IPS-15b (cell line): ENCODE data around the gene CPLX1.

Experiments used
- H3K27me3 ChIP-seq: one replicate; pipeline ENCODE4 v1.6.1; 2013; ENCODE audit warnings: low read length; ENCODE audit not compliant: control insufficient read depth, insufficient read depth
- H3K36me3 ChIP-seq: one replicate; pipeline ENCODE4 v1.6.1; 2013; ENCODE audit warnings: low read length; ENCODE audit not compliant: control insufficient read depth, insufficient read depth
- H3K4me1 ChIP-seq: one replicate; pipeline ENCODE4 v1.6.1; 2013; ENCODE audit warnings: mild to moderate bottlenecking, low read length; ENCODE audit not compliant: control insufficient read depth, insufficient read depth
- H3K4me3 ChIP-seq: one replicate; pipeline ENCODE4 v1.5.1; 2013; ENCODE audit warnings: low read depth, low read length
- H3K9ac ChIP-seq: one replicate; pipeline ENCODE4 v1.6.1; 2013; ENCODE audit warnings: low read depth, mild to moderate bottlenecking, low read length
- H3K9me3 ChIP-seq: one replicate; pipeline ENCODE4 v1.6.1; 2013; ENCODE audit warnings: mild to moderate bottlenecking, low read length; ENCODE audit not compliant: control insufficient read depth, insufficient read depth

Gene CPLX1

DNA sequence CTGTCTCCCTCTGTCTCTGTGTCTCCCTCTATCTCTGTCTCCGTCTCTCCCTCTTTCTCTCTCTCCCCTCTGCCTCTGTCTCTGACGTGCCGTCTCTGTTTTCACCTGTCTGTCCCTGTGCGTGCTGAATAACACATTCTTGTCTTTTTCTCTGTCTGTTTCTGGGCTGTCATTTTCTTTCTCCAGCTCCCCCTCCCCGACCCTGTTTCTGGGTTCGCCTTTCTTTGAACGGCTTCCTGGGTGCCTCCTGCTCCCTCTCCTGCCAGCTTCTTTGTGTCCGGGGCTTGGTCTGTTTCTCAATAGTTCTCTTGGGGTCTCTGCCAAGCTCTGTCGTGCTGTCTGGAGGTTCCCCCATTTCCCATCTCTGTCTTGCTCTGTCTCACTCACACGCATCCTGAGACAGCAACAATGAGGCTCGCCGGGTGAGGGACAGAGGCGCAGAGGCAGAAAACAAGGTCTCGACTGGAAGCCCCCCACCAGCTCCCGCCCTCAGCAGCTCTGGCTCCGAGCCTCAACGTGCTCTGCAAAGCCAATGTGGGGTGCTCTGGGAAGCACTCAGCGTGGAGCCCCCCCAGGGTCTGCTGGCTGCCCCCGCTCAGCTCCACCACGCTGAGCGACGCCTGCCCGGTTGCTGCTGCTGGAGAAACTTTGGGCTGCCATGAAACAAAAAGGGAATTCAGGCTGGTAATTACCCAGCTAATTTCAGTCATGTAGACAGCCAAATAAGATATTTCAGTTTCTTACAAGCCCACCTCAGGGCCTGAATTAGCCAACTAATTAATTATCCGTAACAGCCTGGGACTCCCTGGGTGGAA, 3.4 kb downstream of the CPLX1 start:
- no peaks in the 10 kb centered on the region for H3K36me3 ChIP-seq
- H3K4me3 ChIP-seq: no peak overlapping the region
- H3K9me3 ChIP-seq: no peaks in the 10 kb centered on the region
- no peaks in the 10 kb centered on the region for H3K4me1 ChIP-seq
- peaks cover 36% of the 10 kb centered on the region for H3K27me3 ChIP-seq
- no peak overlapping the region for H3K9ac ChIP-seq

DNA sequence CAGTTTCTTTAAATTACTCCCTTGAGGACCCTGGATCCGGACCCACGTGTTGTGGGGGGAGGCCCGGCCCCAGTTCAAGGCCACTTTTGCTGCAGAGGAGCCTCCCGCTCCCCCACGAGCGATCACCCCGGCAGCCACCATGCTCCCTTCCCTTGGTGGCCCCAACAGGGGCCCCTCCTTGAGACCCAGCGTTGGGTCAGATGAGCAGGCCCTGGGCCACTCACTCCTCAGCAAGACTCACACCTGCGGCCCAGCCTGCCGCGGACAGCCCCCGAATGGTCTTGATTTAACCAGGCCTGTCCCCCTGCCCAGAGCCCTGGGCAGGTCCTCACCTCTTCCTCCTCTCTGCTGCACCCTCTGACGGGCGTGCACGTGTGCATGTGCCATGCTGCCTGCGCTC, 4.3 kb downstream of the CPLX1 start:
- no peaks in the 10 kb centered on the region for H3K9me3 ChIP-seq
- no peaks in the 10 kb centered on the region for H3K36me3 ChIP-seq
- no peaks in the 10 kb centered on the region for H3K4me1 ChIP-seq
- peaks cover 31% of the 10 kb centered on the region for H3K27me3 ChIP-seq
- no peak overlapping the region for H3K9ac ChIP-seq
- H3K4me3 ChIP-seq: no peak overlapping the region

DNA sequence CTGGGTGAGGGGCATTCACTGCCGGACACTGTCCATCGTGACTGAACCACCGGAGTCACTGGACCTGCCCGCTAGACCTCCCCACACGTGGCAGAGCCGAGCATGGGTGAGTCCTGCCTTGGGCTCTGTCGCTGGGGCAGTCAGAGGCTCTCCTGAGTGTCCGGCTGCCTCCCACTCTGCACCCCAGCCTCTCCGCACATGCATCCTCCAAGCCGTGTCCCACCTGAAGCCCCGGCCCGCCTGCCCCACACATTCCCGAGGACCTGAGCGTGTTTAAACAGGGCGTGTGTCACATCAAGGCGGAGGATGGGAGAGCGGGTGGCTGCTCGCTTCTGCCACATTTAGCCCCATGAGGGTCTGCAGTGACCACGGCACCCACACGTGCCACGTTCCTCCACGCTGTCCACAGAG, 4.7 kb downstream of the CPLX1 start:
- H3K4me1 ChIP-seq: no peaks in the 10 kb centered on the region
- no peak overlapping the region for H3K4me3 ChIP-seq
- no peaks in the 10 kb centered on the region for H3K9me3 ChIP-seq
- no peak overlapping the region for H3K9ac ChIP-seq
- no peaks in the 10 kb centered on the region for H3K36me3 ChIP-seq
- peaks cover 31% of the 10 kb centered on the region for H3K27me3 ChIP-seq

DNA sequence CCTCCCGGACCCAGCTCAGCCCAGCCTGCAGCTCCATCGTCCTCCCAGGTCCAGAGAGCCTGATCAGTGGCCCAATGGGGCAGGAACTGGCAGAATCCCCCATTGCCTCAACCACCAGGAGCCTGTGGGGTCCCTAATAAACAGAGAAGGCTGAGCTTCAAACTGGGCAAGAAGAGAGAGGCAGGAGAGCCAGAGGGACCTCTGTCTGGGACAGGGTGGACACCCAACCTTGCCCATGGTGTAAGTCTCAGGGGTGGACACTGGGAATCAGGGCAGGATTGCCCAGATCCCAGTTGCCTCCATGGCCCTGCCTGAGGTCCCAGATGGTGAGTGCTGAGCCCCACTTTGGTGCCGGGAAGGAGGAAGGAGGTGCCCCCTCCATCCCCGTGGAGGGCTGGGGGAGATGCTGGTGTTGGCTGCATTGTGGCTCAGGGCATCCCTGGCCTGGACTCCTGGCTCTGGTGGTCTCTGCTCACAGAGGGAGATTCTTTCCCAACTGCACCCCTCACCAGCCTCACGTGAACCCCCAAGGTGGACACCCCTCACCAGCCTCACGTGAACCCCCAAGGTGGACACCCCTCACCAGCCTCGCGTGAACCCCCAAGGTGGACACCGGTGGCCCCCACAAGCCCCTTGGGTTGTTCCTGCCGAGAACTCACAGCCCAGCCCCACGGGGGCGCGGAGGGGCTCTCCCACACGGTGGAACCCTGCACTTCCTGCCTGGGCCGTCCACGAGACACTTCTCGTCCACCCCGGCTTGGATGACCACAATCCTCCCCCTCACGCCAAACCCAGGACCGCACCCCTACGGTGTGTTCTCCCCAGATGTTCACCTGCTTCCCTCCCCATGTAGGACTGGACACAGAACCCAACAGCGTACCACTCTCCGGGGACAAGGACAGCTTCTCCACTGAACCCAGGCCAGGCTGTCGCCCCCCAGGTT, 5.4 kb downstream of the CPLX1 start:
- H3K27me3 ChIP-seq: peaks cover 31% of the 10 kb centered on the region
- no peaks in the 10 kb centered on the region for H3K4me1 ChIP-seq
- H3K9ac ChIP-seq: no peak overlapping the region
- no peaks in the 10 kb centered on the region for H3K9me3 ChIP-seq
- H3K36me3 ChIP-seq: no peaks in the 10 kb centered on the region
- H3K4me3 ChIP-seq: no peak overlapping the region

DNA sequence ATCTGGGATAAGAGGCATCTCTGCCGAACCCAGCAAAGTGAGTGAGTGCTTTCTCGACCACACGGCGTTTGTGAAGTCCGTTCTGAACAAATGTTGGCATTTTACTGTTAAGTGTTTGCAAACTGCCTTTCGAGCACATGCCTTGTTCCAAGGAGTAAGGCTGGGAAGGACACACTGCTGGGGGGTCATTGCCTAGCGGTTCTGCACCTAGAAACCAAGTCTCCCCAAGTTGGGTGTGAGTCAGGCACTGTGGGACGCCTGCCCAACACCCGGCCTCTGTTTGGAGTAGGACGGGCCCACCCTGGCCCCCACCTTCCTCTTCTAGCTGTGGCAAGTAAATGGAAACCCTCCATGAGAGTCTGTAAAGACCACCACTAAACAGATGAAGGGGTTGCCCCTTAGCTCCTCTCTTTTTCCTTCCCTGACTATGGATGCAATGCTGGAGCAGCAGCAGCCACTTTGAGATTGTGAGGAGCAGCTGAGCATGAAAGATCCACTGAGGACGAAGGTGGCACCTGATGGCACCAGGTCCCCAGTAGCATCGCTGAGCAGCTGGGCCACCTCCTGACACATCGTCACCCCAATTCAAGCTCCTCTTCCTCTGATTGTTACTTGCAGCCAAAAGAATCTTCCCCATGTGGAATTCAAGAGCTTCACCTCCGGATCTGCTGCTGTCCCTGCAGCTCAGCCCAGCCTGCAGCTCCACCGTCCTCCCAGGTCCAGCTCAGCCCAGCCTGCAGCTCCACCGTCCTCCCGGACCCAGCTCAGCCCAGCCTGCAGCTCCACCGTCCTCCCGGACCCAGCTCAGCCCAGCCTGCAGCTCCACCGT, 6.3 kb downstream of the CPLX1 start:
- Histone ChIP-seq H3K27me3 (peaks cover 24% of the 10 kb centered on the region), H3K9me3 (no peaks in the 10 kb centered on the region), H3K9ac (no peak overlapping the region)

DNA sequence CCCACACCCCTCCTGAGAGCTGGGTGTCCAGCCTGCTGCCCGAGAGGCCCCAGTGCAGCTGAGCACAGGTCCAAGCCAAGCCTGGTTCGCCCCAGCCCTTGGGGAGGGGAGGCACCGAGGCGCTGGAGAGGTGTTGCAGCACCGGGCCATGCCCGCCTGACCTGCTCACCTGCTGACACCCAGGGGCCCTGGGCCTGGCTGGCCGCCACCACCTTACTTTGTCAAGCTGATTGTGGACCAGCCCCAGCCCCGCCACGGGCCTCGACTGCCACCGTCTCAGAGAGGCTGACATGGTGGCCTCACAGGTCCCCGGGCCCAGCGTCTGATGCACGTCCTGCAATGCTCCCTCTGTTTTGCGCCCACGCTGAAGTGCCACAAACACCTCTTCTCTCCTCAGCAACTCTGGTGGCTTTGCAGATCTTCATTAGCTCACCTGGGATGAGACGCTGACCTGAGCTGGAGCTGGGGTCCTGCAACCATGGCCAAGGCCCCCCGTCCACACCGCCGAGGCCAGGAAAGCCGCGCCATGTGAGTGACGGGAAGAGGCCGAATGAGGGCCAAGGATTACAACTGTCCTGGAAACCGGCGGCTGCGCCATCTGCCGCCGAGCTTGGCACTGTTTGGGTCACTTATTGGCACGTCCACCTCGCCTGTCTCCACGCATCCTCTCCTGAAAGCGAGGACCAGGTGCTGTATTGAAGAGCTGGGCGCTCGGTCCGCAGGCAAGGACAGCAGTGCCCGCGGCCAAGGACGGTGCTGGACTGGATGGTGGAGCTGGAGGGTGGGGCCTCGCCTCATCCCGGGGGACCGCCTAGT, 7.6 kb downstream of the CPLX1 start:
- no peak overlapping the region for H3K9ac ChIP-seq
- no peak overlapping the region for H3K4me3 ChIP-seq
- H3K4me1 ChIP-seq: no peaks in the 10 kb centered on the region
- no peaks in the 10 kb centered on the region for H3K9me3 ChIP-seq
- H3K27me3 ChIP-seq: peaks cover 20% of the 10 kb centered on the region
- no peaks in the 10 kb centered on the region for H3K36me3 ChIP-seq

More for the DNA sequence above, 6.3 kb downstream of the CPLX1 start:
- no peak overlapping the region for H3K4me3 ChIP-seq
- no peaks in the 10 kb centered on the region for H3K4me1 ChIP-seq
- no peaks in the 10 kb centered on the region for H3K36me3 ChIP-seq

DNA sequence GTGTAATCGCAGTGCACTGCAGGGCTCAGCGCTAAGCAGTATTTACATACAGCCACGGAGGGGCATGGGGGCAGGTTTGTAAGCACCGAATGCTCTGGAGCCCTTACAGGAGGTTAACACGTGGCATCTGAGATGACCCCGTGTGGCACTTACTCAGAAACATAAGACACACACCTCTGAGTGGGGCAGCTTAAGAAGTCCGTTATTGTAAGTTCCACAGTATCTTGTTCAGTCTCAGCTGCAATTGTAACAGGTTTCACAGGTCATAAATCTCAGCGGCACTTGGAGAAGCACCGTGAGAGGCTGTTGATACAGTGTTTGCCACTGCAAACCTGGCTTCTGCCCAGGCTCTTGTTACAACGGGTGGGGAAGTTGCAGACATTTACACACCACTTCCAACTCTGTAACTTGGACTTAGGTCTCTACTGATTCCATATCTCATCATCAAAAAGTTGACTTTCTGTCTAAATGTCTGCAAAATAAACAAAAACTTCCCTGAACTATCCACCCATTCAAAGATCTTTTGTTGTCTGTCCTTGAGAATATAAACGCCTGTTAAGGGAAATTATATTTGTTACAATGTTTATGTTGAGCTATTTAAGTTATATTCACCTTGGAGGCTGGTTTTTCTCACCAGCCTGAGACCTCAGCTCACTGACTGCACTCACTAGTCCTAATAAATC, 10.3 kb downstream of the CPLX1 start:
- Histone ChIP-seq H3K9ac (no peak overlapping the region), H3K4me1 (no peaks in the 10 kb centered on the region), H3K36me3 (peaks cover 3% of the 10 kb centered on the region), H3K4me3 (no peak overlapping the region), H3K27me3 (peaks cover 22% of the 10 kb centered on the region), H3K9me3 (no peaks in the 10 kb centered on the region)

DNA sequence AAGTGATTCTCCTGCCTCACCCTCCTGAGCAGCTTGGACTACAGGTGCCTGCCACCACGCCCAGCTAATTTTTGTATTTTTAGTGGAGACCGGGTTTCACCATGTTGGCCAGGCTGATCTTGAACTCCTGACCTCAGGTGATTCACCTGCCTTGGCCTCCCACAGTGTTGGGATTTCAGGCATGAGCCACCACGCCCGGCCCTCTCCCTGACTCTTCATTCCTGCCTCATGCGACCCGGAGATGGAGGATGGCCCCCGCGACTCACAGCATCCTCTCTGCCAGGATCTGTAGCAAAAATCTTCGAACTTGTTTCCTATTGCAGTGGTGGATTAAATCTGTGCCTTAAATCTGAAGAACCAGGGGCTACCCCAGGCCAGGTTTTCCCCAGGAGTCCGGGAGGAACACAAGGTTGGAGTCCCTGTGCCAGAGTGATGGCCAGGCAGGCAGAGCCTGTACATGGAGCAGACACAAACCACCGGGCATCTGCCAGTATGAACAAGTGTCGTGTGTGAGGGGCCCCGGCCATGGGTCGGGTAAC, 11.5 kb downstream of the CPLX1 start:
- Histone ChIP-seq H3K4me1 (no peaks in the 10 kb centered on the region), H3K9ac (no peak overlapping the region), H3K4me3 (no peak overlapping the region), H3K9me3 (no peaks in the 10 kb centered on the region), H3K27me3 (peaks cover 22% of the 10 kb centered on the region), H3K36me3 (peaks cover 3% of the 10 kb centered on the region)

DNA sequence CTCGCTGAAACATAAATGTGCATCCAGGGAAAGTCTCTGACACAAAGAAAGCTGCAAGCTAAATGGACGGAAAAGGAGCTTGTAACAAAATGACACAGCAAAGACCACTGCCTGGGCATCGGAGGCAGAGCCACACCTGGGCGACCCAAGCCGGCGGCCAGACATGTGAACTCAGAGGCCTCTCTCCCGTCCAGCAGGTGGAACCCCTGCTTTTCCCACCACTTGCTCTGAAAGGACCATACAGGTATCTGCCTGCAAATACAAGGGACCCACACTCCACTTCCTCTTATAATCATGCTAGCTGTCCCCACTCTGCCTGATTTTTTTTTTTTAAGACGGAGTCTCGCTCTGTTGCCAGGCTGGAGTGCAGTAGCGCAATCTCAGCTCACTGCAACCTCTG, 12.0 kb downstream of the CPLX1 start:
- H3K4me1 ChIP-seq: no peaks in the 10 kb centered on the region
- H3K27me3 ChIP-seq: peaks cover 22% of the 10 kb centered on the region
- peaks cover 3% of the 10 kb centered on the region for H3K36me3 ChIP-seq
- H3K9me3 ChIP-seq: no peaks in the 10 kb centered on the region
- no peak overlapping the region for H3K4me3 ChIP-seq
- no peak overlapping the region for H3K9ac ChIP-seq

DNA sequence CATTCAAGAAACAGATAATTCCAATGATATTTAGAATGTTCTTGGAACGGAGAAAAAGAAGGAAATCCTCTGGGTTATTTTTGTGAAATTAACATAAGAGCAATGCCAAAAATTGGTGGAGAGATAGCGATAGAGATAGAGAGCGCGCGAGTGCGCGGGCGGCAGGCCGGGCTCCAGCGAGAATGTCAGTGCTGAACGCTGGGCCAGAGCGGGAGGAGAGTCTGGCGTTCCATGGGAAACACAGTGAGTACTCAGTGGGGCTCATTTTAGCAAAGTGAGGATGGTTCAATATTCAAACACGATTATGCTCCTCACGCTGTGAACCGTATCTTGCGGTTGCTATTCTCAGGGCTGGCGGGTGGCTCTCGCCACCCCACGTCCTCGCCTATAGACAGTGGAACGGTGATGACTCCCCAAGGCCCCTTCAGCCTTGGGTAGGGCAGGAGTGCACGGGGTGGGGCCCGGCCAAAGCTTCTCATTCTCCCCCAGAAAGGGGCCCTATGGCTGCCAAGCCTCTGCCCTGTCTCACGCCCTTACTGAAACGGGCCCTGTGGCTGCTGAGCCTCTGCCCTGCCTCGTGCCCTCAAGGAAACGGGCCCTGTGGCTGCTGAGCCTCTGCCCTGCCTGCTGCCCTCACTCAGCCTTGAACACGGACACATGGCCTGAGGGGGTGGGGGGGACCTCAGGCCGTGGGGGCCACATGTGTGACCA, 16.9 kb downstream of the CPLX1 start:
- no peaks in the 10 kb centered on the region for H3K4me1 ChIP-seq
- H3K9ac ChIP-seq: no peak overlapping the region
- H3K4me3 ChIP-seq: no peak overlapping the region
- no peaks in the 10 kb centered on the region for H3K9me3 ChIP-seq
- peaks cover 3% of the 10 kb centered on the region for H3K36me3 ChIP-seq
- H3K27me3 ChIP-seq: peaks cover 22% of the 10 kb centered on the region
